NCI-H187 (cell line): ENCODE data around the gene GAS1.

ENCODE experiments used
- DNase-seq, 2 experiments: peaks; one replicate each; lab custom pipeline; 2025; lab: John Stamatoyannopoulos, UW

Gene GAS1

GRCh38 chr9:86925686-86926085 is 21.6 kb downstream of the GAS1 start:
- DNase-seq, result no peak

- DNase-seq, result no peak
Observed at GRCh38 chr9:86924206-86924605, 23.1 kb downstream of the GAS1 start.

- DNase-seq, result no peak
Observed at GRCh38 chr9:86921151-86921923, 26.0 kb downstream of the GAS1 start.

DNA sequence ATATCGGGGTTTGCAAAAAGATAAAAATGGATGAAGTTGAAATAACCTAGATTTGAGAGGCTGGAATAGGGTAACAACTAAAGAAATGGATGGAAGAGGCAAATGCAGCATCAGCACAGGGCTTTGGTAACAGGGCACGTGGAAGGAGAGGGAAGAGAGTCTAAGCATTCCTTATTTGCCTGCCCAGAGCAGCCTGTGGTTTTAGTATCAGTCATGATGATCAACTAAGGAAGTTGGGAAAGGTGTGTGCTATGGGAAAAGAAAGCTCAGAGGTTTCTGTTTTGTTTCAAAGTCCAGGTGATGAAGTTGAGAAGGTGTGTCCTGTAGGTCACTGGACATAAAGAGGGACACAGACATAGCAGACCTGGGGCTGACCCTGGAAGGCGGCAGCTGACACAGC is 28.8 kb downstream of the GAS1 start:
- DNase-seq, result no peak

- DNase-seq, result no peak
Observed at GRCh38 chr9:86912210-86912609, 35.1 kb downstream of the GAS1 start.

DNA sequence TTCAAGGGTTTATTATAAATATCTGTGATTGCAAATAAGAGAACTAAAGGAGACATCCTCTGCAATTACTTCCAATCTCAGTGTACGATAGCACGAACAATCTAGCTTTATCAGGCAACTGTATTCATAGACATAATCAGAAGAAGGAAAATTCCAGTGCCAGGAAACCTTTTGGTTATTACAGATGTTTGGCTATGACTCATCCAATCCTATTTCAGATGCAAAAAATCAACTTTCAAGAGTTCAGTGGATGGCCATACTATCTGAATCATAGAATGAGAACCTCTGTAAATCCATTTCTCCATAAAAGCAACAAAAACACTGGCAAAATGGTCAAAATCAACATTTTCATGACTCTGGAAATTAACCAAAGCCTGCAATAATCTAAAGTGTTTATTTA is 37.9 kb downstream of the GAS1 start:
- no peak for DNase-seq

DNA sequence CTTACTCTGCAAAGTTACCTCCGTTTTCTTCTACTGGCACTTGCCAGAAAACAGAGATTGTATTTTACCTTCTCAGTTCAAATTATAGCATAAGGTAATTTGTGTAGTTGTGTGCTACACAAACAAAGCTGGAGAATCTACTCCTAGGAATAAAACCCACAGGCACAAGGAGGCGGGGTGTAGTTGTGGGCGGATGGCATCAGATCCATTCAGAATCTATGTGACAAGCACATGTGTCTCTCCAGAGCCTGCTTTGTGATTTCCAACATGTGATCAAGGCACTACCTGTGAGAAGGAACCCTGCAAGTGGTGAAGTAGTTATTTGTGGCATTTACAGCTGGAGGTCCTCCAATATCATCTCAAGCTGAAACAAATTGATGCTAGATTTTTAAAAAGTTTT is 39.0 kb downstream of the GAS1 start:
- DNase-seq, result no peak

GRCh38 chr9:86907346-86907745 is 40.0 kb downstream of the GAS1 start:
- DNase-seq, result no peak

GRCh38 chr9:86903734-86904085 is 43.6 kb downstream of the GAS1 start:
- no peak for DNase-seq

- DNase-seq, result no peak
Observed at GRCh38 chr9:86902991-86903733, 44.1 kb downstream of the GAS1 start.

DNA sequence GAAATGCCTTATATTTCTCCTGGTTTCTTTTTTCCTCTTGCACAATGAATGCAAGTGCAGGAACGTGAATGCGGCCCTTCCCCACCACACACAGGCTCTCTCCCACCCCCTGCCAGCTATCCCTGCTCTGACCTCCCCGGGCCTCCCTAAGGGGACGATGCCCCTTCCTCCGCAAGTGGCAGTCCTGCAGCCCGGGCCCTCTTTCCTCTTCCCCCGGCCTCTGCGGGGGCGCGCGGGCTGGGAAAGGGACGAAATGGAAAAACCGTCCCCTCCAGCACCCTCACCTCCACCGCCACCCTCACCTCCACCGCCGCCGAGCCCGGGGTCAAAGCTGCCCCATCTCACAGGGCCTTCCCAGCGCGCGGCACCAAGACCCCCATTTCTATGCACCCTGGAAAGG is 44.7 kb downstream of the GAS1 start:
- no peak for DNase-seq

- no peak for DNase-seq
Observed at GRCh38 chr9:86902176-86902575, 45.1 kb downstream of the GAS1 start.

DNA sequence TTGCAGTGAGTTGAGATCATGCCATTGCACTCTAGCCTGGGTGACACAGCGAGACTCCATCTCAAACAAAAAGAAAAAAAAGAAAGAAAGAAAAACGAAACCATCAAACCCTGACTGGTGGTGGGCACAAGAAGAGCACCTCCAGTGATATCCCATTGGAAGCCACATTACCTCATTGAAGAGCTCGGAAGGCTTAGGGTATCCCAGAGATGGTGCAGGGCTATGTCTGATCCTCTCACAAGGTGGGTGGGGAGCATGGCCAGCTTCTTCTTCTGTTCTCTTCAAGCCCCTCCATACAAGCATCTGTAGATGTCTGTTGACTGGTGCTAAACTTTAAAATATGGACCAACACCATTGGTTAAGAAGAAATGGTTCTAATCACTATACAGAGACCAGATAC is 45.8 kb downstream of the GAS1 start:
- DNase-seq, result no peak
